Neuronal stem cell (in vitro differentiated cells): ENCODE data around the gene WFIKKN1.

ENCODE experiments used
- DNase-seq: peaks from one replicate; pipeline ENCODE4 v3.0.0-alpha.2; 2013; ENCODE audit warnings: low spot score
- H2AFZ ChIP-seq: one replicate; pipeline ENCODE4 v1.6.1; 2013; ENCODE audit warnings: mild to moderate bottlenecking, low read length, inconsistent platforms
- H2AK5ac ChIP-seq: 2 replicates; pipeline ENCODE4 v1.6.1; 2013; ENCODE audit warnings: low read depth, mild to moderate bottlenecking, inconsistent platforms, low read length, moderate library complexity, mixed read lengths
- H2BK120ac ChIP-seq: 2 replicates; pipeline ENCODE4 v1.6.1; 2013; ENCODE audit warnings: low read depth, mild to moderate bottlenecking, inconsistent platforms, low read length, moderate library complexity, mixed read lengths
- H2BK12ac ChIP-seq: one replicate; pipeline ENCODE4 v1.6.1; 2013; ENCODE audit warnings: low read length, inconsistent platforms
- H2BK15ac ChIP-seq: 2 replicates; pipeline ENCODE4 v1.6.1; 2013; ENCODE audit warnings: mild to moderate bottlenecking, low read length, inconsistent platforms, mixed read lengths
- H2BK5ac ChIP-seq: one replicate; pipeline ENCODE4 v1.6.1; 2013; ENCODE audit warnings: inconsistent platforms, mild to moderate bottlenecking, low read length, moderate library complexity
- H3K14ac ChIP-seq: one replicate; pipeline ENCODE4 v1.6.1; 2013; ENCODE audit warnings: low read length, inconsistent platforms
- H3K18ac ChIP-seq: 2 replicates; pipeline ENCODE4 v1.6.1; 2013; ENCODE audit warnings: low read length, inconsistent platforms
- H3K23ac ChIP-seq: 2 replicates; pipeline ENCODE4 v1.6.1; 2013; ENCODE audit warnings: low read depth, mild to moderate bottlenecking, mixed read lengths, low read length, inconsistent platforms; ENCODE audit not compliant: poor library complexity
- H3K27ac ChIP-seq: replicated peaks from 3 replicates; pipeline ENCODE4 v1.5.1; 2013; ENCODE audit warnings: low read length, inconsistent platforms
- H3K27me3 ChIP-seq, 3 experiments: 2 replicates each; pipeline ENCODE4 v1.6.1; 2013; ENCODE audit warnings: low read length in 3 of 3, mild to moderate bottlenecking in 2 of 3, inconsistent platforms in 1 of 3, low read depth in 1 of 3, mixed read lengths in 1 of 3, moderate library complexity in 1 of 3; ENCODE audit not compliant: control insufficient read depth in 3 of 3, insufficient read depth in 3 of 3
- H3K36me3 ChIP-seq, 2 donors: replicated peaks in 1 of 2; 2 replicates each; pipeline ENCODE4 v1.6.1; 2013; ENCODE audit warnings: low read length in 2 of 2; ENCODE audit not compliant: control insufficient read depth in 2 of 2, insufficient read depth in 2 of 2
- H3K4ac ChIP-seq: 2 replicates; pipeline ENCODE4 v1.6.1; 2013; ENCODE audit warnings: inconsistent platforms, mild to moderate bottlenecking, low read length, moderate library complexity
- H3K4me1 ChIP-seq, 2 donors: 1 replicate in 1 of 2; 2 replicates in 1 of 2; pipeline ENCODE4 v1.6.1; 2013; ENCODE audit warnings: low read length in 2 of 2, low read depth in 1 of 2; ENCODE audit not compliant: control insufficient read depth in 2 of 2, insufficient read depth in 1 of 2
- H3K4me2 ChIP-seq: one replicate; pipeline ENCODE4 v1.6.1; 2013; ENCODE audit warnings: mild to moderate bottlenecking, low read length, inconsistent platforms; ENCODE audit not compliant: insufficient read depth, poor library complexity, severe bottlenecking
- H3K4me3 ChIP-seq, 2 donors: 2 replicates each; pipeline ENCODE4 v1.5.1; 2013; ENCODE audit warnings: low read length in 2 of 2, mild to moderate bottlenecking in 2 of 2, inconsistent platforms in 1 of 2, moderate library complexity in 1 of 2
- H3K79me1 ChIP-seq: one replicate; pipeline ENCODE4 v1.6.1; 2013; ENCODE audit warnings: low read depth, mild to moderate bottlenecking, inconsistent platforms, low read length, moderate library complexity
- H3K9ac ChIP-seq: one replicate; pipeline ENCODE4 v1.6.1; 2013; ENCODE audit warnings: mild to moderate bottlenecking, low read depth, low read length, inconsistent platforms; ENCODE audit not compliant: poor library complexity
- H3K9me3 ChIP-seq, 2 donors: replicated peaks in 1 of 2; 2 replicates each; pipeline versions ENCODE3 to v1.6.1; 2013; ENCODE audit warnings: low read length in 2 of 2, mild to moderate bottlenecking in 2 of 2, inconsistent platforms in 1 of 2, low read depth in 1 of 2, mixed read lengths in 1 of 2, moderate library complexity in 1 of 2; ENCODE audit not compliant: control insufficient read depth in 2 of 2, insufficient read depth in 1 of 2
- H4K8ac ChIP-seq: one replicate; pipeline ENCODE4 v1.6.1; 2013; ENCODE audit warnings: low read depth, mild to moderate bottlenecking, inconsistent platforms, low read length, moderate library complexity
- H4K91ac ChIP-seq: one replicate; pipeline ENCODE4 v1.6.1; 2013; ENCODE audit warnings: low read length, low read depth, mild to moderate bottlenecking, inconsistent platforms; ENCODE audit not compliant: poor library complexity
- WGBS, 2 donors: extraction: QIAGEN DNeasy Blood & Tissue Kit; methylation state at CpG; one replicate each; pipeline ENCODE4 v1.1.7; 2013; ENCODE audit warnings: missing lambda C conversion rate in 2 of 2, mixed read lengths in 1 of 2; ENCODE audit not compliant: insufficient read length in 2 of 2, insufficient replicate concordance in 1 of 2; ENCODE audit errors: extremely low coverage in 2 of 2; 5-methylcytosine and 5-hydroxymethylcytosine counted together

Gene WFIKKN1

DNA sequence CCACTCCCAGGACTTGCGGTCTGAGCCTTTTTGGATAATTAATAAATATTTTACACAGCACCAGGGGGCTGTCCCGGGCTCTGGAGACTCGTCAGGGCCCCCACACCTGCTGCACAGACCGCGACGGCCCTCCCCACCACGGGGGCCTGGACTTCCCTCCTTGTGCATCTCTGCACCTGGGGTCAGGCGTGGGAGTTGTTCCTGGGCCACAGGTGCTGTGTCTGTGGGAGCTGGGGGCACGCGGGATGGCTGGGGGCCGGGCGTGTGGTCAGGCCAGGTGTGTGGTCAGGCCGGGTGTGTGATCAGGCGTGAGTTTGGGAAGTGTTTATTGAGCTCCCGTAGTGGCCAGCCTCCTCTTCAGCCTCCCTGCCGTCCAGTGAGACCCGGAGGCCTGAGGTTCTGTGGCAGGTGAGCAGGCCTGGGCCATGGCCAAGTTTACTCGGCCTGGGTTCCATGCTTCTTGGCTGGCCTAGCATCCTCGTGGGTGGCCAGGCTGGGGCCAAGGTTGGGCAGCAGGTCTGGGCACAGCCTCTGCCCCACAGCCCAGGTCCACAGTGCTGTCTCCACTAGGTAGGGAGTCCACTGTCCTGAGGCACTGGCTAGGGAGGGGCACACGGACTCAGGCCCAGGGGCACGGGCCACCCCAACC lies 47.5 kb downstream of the WFIKKN1 start:
- Histone ChIP-seq H3K4me3 (no peak overlapping the region), H3K14ac (no peak overlapping the region), H2AK5ac (peak overlapping the region; percentile 99), H3K27me3 (peaks cover 0 to 14% (median 0%) of the 10 kb centered on the region in 3 experiments), H2AFZ (no peak overlapping the region), H3K27ac (no peak overlapping the region), H3K23ac (peak overlapping the region; percentile 37), H3K36me3 (peaks cover 22 to 37% of the 10 kb centered on the region in 2 donors), H3K4ac (no peak overlapping the region), H2BK5ac (peak overlapping the region; percentile 91), H2BK120ac (peak overlapping the region; percentile 54), H3K79me1 (peaks cover 25% of the 10 kb centered on the region), H2BK12ac (peak overlapping the region; percentile 89), H3K4me1 (peaks cover 7 to 24% of the 10 kb centered on the region in 2 donors), H4K91ac (no peak overlapping the region), H3K9me3 (peaks cover 0 to 2% of the 10 kb centered on the region in 2 donors), H4K8ac (no peak overlapping the region), H2BK15ac (peak overlapping the region; percentile 94), H3K9ac (peak overlapping the region; percentile 37), H3K4me2 (no peak overlapping the region), H3K18ac (peak overlapping the region; percentile 90)
- WGBS, 2 donors = no CpG with 5 or more reads among the region's 21 CpGs
- DNase-seq = no peak

DNA sequence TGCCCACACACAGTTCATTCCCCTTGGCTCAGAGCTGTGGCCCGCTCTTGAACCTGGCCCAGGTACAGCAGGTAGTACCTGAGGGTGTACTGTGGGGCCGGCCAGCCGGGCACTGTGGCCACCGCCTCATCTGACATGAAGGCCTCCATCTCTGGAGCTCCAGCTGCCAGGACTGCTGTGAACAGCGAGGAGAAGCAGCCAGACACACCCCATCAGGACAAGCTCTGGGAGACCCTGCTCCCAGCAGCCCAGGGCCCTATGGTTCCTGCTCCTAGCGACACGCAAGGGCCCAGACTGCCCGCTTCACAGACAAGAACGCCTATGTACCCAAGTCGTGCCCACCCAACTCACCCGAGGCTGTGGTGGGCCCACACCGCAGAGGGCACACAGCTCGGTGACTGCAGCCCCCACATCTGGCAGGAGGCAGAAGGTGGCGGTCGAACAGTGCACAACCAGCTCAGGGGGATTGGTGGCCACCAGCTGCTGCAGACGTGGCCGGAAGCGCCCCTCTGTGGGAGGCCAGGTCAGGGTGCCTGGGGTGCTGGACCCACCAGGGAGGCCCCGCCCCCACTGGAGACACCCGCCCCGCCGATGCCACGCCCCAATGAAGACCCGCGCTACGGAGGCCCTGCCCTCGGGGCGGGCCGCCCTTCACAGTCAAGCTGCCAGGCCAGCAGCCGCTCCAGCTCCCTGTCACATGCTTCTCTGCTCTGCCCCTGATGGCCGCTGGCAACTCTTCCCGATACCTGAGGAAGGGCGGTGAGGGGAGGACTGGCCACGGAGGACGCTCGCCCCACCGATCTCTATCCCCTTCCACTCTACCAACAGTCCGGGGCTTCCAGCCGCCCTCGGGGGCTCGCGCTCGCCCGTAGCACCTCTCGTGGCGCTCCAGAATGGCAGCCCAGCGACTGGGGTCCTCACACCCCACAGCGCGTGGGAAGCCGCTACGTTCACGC lies 48.4 kb downstream of the WFIKKN1 start:
- Histone ChIP-seq H3K27me3 (peaks cover 0 to 14% (median 0%) of the 10 kb centered on the region in 3 experiments), H4K8ac (no peak overlapping the region), H2BK15ac (peak overlapping the region; percentile 94), H3K4me1 (peaks cover 7 to 26% of the 10 kb centered on the region in 2 donors), H3K18ac (peak overlapping the region; percentile 91), H3K9me3 (peaks cover 0 to 2% of the 10 kb centered on the region in 2 donors), H3K9ac (peak overlapping the region; percentile 80), H2BK12ac (peak overlapping the region; percentile 89), H3K27ac (peak overlapping the region; percentile 72), H3K23ac (peak overlapping the region; percentile 89), H2AK5ac (peak overlapping the region; percentile 99), H2BK5ac (peak overlapping the region; percentile 91), H2BK120ac (peak overlapping the region; percentile 54), H2AFZ (peak overlapping the region; percentile 78), H3K4me3 (peak overlapping the region; percentile 15 to 79), H3K79me1 (peaks cover 30% of the 10 kb centered on the region), H3K14ac (peak overlapping the region; percentile 56), H4K91ac (no peak overlapping the region), H3K36me3 (peaks cover 22 to 35% of the 10 kb centered on the region in 2 donors), H3K4ac (peak overlapping the region; percentile 66), H3K4me2 (peak overlapping the region; percentile 97)
- peak; percentile 63 for DNase-seq
- WGBS, 2 donors = no CpG with 5 or more reads among the region's 52 CpGs

DNA sequence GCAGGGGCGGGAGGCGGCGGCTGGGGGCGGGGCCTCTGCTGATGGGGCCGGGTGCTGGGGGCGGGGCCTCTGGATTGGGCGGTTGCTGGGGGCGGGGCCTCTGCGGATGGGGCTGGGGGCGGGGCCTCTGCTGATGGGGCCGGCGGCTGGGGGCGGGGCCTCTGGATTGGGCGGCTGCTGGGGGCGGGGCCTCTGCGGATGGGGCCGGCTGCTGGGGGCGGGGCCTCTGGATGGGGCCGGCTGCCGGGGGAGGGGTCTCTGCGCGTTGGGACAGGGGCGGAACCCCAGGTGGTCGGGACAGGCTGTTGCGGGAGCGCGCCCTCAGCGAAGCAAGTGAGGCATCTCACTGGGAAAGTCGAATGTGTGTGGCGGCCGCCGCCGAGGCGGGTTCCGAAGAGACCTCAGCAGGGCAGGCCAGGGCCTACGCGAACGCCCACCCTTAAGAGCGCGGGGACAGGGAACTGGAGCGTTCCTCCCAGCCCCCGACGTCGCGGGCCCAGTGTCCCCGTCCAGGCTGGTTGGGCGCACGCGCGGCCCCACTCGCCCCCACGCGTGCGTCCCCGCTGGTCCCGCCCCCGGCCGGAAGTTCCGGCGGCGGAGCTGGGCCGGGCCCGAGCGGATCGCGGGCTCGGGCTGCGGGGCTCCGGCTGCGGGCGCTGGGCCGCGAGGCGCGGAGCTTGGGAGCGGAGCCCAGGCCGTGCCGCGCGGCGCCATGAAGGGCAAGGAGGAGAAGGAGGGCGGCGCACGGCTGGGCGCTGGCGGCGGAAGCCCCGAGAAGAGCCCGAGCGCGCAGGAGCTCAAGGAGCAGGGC lies 49.2 kb downstream of the WFIKKN1 start, which contains the start of gene STUB1:
STUB1 (plus strand) TSS at position 597 of the 811 bp plus-strand sequence; CDS start at position 713, 116 bp downstream.
- Histone ChIP-seq H3K79me1 (peaks cover 30% of the 10 kb centered on the region), H4K91ac (no peak within 1 kb of the TSS), H3K23ac (peak within 1 kb of the TSS; percentile 98), H3K4me2 (peak within 1 kb of the TSS; percentile 97), H2AK5ac (peak within 1 kb of the TSS; percentile 86), H3K18ac (peak within 1 kb of the TSS; percentile 99), H3K27me3 (peaks cover 0 to 10% (median 0%) of the 10 kb centered on the region in 3 experiments), H3K4me3 (peak within 1 kb of the TSS; percentile 87 to 98), H2BK5ac (peak within 1 kb of the TSS; percentile 91), H3K27ac (peak within 1 kb of the TSS; percentile 93), H4K8ac (peak within 1 kb of the TSS; percentile 52), H3K9me3 (peaks cover 0 to 2% of the 10 kb centered on the region in 2 donors), H3K36me3 (peaks cover 23 to 35% of the 10 kb centered on the region in 2 donors), H2BK12ac (no peak within 1 kb of the TSS), H3K4ac (no peak within 1 kb of the TSS), H2BK15ac (peak within 1 kb of the TSS; percentile 92), H2AFZ (peak within 1 kb of the TSS; percentile 95), H2BK120ac (no peak within 1 kb of the TSS), H3K4me1 (peaks cover 7 to 25% of the 10 kb centered on the region in 2 donors), H3K9ac (peak within 1 kb of the TSS; percentile 94), H3K14ac (peak within 1 kb of the TSS; percentile 61)
- peak; percentile 87 for DNase-seq
- no CpG with 5 or more reads among the region's 91 CpGs for WGBS, 2 donors
